Mucosa of gallbladder (tissue), 1 donor: ENCODE results near the gene FHDC1. TPM values are rescaled to one million over a fixed set of nuclear protein-coding genes. Genes with fewer than 3 reads are reported as not detected.
"Not testable (repeated sequence)": the region's sequence is repeated elsewhere in the genome, so short reads cannot be mapped to it uniquely, and the experiment has no call there.

Experiments
- DNase-seq: peaks from one replicate; pipeline ENCODE4 v3.0.0-alpha.2; 2020; ENCODE audit warnings: low spot score
- total RNA-seq: library from RNA; stranded (reverse); gene quantifications from one replicate; pipeline ENCODE4 v1.2.1, GENCODE V29; 2021
- donor health status: DM: no; HTN: no; CAD: no.

Gene FHDC1, protein sequence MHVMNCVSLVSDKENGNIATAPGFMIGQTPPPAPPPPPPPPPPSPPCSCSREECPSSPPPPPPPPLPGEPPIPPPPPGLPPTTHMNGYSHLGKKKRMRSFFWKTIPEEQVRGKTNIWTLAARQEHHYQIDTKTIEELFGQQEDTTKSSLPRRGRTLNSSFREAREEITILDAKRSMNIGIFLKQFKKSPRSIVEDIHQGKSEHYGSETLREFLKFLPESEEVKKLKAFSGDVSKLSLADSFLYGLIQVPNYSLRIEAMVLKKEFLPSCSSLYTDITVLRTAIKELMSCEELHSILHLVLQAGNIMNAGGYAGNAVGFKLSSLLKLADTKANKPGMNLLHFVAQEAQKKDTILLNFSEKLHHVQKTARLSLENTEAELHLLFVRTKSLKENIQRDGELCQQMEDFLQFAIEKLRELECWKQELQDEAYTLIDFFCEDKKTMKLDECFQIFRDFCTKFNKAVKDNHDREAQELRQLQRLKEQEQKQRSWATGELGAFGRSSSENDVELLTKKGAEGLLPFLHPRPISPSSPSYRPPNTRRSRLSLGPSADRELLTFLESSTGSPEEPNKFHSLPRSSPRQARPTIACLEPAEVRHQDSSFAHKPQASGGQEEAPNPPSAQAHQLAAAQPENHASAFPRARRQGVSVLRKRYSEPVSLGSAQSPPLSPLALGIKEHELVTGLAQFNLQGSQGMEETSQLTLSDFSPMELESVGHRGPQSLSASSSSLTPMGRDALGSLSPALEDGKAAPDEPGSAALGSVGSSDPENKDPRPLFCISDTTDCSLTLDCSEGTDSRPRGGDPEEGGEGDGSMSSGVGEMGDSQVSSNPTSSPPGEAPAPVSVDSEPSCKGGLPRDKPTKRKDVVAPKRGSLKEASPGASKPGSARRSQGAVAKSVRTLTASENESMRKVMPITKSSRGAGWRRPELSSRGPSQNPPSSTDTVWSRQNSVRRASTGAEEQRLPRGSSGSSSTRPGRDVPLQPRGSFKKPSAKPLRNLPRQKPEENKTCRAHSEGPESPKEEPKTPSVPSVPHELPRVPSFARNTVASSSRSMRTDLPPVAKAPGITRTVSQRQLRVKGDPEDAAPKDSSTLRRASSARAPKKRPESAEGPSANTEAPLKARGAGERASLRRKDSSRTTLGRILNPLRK
- total RNA-seq, result 23.6 TPM

DNA sequence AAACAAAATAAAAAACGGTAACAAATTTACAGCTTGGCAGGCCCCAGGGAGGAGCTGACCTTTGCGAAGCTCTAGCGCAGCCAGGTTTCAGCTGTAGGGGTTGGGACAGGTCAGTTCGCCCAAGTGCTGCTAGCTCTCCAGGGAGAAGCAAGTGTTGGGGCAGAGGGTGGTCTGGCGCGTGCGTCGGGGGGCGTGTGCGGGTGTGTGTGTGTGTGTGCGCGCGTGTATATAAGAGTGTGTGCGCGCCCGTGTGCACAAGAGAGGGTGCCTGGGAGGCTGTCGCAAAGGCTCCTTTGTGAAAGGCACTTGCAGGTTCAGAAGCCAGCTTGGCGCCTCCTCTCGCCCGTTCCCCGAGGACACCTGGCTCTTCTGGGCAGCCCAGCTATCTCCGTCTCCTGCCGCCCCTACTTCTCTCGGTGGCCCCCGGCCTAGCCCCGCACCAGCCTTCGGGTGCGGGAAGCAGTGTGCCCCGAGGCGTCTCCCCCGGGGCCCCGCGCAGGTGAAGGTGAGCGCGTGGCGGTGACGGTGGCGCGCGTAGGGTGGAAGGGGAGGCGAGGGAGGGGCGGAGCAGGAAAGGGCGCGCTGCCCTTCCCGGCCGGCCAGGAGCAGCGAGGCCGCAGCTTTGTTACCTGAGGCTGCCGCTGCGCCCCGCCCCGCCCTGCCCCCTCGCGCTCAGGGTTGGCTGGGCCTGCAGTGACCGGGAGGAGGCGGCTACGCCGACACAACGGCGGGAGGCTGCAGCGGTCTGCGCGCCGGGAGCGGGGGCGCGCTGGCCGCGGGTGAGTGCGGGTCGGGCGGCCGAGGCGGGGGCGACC lies at the start of gene FHDC1:
TSS of gene FHDC1 (plus strand) at position 693 of the 815 bp plus-strand sequence. CDS start 6,735 bp downstream, outside the sequence.
- peak; percentile 73 for DNase-seq

DNA sequence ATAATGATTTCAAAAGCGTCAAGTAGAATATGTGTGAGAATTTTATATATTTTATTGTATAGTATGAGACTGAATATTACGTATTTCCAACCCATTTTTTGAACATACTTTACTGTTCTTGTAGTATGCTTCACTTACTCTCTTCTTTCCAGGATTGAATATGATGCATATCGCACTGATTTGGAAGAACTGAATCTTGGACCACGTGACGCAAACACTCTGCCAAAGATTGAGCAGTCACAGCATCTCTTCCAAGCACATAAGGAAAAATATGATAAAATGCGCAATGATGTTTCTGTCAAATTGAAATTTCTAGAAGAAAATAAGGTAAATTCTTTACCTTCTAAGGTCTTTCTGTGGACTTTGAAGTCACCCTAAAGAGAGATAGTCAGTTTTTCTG lies 48.1 kb upstream of the FHDC1 start:
- no peak for DNase-seq

DNA sequence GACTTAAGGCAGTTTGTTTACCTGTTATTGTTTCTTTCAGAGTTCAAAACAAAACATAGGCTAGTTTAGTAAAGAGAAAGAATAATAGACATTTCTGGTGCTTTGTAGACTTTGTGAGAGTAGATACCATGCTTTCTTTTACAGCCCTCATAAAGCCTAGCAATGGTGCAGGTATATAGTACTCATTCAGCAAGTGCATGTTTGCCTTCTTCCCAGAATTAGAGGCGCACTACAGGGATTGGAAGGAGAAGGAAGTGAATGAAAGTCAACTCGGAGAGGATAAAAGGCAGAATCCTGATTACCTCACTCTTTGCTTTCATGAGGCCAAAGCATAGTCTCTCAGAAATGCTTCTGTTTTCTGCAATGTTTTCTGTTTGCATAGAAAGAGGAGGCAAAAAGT lies 43.1 kb upstream of the FHDC1 start:
- DNase-seq, result no peak

DNA sequence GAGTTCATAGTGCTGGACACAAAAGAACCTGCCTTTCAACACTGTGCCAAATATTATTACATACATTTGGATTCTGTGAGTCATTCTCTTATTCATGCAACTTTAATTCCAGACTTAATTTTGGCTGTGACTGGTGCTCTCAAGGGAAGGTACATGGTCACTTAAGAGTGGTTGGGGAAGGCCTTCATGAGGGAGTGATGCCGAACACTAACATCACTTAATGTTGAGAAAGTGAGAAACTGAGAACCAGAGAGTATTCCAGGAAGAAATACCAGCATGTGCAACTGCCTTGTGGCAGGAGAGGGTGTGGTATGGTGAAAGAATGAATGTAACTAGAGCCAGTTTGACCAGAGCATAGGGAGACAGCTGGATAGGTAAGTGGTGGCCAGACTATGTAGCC lies 41.5 kb upstream of the FHDC1 start:
- DNase-seq, result no peak

DNA sequence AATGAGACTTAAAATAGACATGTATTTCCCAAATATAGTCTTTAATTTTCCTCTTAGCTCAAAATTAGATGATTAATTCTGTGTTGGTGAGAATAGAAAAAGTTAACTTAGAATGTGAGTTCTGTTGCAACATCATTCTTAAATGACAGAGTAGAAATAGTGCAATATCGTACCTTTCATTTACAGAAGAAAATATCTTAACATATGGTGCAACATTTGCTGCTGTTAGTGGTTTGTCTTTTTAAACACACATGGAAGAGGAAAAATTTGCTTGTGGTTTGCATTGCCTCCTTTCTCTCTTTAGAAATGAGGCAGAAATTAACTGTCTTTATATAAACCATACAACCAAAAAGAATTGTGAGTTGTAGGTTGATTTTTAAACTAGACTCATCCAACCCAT lies 39.3 kb upstream of the FHDC1 start:
- no peak for DNase-seq

DNA sequence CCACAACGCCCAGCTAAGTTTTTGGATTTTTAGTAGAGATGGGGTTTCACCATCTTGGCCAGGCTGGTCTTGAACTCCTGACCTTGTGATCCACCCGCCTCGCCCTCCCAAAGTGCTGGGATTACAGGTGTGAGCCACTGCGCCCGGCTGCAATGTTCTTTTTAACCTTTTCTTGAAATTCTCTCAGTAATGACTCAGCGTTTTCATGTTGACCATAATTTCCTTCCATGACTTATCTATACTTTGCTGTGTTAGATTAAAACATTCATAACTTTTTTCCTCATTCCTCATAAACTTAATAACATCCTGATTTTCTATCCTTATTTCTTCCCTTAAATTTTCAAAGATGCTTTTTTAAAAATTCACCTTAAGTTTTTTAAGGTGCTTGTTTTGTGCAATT lies 38.0 kb upstream of the FHDC1 start:
- DNase-seq, result not testable (repeated sequence)

DNA sequence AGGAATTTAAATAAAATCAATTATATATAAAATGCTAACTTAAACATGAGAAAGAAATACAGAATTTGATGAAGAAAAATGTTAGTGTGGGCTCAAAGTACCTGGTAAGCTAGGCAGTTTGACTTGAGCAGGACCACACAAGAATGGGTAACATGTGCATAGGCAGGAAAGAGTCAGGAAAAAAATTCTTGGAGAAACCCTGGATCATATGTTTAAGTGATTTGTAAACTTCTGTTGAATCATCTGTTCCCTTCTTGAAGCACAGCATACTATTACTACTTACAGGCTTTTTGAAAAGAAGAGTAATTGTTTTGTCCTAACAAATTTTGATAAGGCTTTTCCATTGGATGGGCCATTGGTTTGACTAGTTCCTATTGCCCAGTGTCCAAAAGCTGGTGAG lies 37.5 kb upstream of the FHDC1 start:
- DNase-seq, result no peak

DNA sequence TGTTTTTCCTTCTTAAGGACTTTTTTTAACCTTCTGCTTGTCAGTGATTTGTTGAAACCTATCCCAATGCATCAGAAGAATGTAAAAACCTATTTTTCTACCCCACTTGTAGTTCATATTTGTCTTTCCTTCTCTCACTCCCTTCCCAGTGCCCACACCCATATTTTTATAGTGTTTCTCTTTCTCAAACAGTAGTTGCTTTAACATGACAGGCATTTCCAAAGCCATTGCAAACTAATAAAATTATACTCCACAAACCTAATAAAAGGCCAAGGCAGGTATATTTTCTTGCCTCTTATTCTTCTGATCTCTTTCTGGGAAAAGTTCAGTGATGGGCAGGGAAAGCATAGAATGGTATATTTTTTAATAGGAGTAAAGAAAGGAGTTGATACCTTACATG lies 35.7 kb upstream of the FHDC1 start:
- no peak for DNase-seq

DNA sequence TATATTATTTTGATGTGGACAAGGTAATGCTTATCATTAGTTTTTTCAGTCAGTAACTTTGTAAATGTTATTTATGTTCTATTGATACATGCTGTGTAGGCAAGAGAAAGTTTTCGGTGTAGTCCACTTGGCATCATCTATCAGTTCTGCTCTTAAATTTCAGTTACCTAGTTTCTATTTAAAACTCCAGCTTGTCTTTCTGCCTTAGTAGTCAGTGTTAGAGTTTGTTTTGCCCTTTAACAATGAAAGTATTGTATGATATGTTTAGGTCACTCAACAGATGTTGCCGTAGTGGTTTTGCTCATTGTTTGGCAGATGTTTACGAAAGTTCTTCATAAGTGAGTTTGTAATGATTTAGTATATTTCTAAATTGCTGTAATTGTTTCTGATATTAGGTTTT lies 34.9 kb upstream of the FHDC1 start:
- DNase-seq, result no peak

DNA sequence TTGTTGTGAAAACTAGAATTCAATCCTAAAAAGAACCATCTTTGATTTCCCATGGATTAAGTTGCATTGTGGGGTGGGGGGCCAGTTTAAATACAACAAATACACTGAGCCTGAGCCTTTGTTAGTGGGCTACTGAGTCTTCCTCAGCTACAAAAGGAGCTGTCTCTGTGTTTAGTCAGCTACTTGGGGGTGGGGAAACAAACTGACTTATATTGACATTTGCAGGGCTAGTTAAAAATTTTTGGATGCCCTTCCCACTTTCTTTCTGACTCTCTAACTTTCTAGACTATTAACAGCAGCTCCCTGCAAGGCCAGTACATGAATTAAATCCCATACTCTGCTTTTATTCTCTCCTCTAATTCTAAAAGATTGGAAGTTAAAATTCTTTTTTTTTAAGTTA lies 32.5 kb upstream of the FHDC1 start:
- DNase-seq, result no peak

DNA sequence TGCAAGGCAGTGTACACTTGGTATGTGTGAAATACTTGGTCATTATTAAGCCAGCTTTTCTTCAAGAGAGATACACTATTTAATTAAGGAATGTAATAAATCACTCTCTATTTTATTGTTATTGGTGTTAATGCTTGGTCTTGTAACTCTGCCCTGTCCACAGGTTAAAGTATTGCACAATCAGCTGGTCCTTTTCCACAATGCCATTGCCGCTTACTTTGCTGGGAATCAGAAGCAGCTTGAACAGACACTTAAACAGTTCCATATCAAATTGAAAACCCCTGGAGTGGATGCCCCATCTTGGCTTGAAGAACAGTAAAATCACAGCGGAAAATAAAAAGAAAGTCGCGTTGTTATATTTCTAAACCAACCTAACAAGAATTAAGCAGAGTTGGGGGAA lies 26.2 kb upstream of the FHDC1 start:
- no peak for DNase-seq

DNA sequence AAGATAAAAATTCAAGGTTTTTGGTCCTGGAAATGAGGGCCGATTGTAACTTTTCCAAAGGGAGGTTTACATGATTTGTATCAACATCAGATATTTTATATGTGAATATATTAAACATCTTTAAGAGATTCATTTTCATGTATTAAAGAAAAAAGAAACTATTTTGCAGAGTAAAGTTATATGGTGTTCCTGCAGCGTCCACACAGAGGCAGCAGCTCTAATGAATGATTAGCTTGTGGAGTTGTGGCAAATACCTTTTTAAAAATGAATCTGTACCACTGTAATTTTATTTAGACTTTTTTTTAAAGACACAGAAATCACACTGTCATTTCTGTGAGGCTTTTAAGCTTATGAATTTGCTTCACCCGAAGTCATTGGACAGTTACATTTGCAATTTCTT lies 25.6 kb upstream of the FHDC1 start:
- DNase-seq, result no peak

DNA sequence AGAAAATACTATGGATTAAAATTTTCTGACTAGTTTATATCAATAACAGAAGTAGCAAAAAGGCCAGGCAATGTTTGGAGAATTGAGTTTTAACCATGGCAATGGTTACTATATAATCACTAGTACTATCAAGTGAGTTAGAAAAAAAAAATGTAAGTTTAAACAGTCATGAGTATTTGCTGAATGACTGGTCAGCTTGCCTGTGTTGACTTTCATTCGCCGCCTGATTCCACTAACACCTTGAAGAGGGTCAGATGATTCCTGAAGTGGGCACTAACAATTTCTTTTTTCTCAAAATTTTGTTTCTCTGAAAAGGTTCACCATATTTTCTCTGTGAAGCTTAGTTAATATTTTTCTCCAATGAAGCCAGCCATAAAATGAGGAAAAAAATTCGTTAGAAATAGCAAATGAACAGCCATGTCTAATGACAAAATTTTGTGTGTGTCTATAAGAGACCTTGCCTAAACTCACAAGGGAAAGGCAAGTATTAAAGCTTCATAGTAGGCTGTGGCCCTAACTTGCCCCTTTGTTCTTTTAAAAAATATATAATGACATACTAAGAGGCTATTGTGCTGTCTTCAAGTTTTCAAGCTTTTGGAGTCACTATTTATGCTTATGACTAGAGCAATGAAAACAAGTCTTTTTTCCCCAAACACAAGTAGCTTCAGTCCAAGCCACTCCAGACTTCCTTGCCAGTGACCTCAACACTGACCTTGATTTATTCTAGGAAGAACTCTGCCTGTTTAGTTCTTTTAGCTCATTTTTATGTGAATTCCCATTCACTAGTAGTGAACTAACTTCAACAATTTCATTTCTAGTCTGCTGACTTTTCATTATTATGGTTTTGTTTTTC lies 18.4 kb upstream of the FHDC1 start:
- DNase-seq, result no peak

DNA sequence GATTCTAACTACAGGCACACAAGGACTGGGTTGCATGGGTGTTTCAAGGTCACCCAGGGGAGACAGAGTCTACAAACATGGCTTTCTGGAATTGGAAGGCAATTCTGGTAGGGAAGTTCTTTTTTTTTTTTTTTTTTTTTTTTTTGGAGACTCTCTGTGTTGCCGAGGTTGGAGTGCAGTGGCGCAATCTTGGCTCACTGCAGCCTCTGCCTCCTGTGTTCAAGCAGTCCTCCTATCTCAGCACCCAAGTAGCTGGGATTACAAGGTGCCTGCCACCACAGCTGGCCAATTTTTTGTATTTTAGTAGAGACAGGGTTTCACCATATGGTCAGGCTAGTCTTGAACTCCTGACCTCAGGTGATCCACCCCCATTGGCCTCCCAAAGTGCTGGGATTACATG lies 16.3 kb upstream of the FHDC1 start:
- no peak for DNase-seq

DNA sequence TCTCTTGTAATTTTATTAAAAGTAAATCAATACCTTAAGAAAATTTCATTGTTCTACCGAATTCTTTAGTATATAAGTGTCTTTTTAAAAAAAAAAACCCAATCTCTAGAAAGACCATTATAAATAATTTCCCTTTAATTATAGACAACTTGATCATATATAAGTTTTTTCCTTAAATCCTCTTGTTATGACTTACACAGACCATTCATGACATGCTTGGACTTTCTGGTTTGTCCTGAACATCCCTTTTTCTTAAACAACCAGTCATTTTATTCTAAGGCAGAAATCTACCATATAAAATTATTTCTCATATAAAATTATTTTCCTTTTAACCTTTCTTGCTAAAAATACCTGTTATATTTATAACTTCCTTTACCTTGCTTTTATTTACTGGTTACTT lies 15.4 kb upstream of the FHDC1 start:
- DNase-seq, result no peak

DNA sequence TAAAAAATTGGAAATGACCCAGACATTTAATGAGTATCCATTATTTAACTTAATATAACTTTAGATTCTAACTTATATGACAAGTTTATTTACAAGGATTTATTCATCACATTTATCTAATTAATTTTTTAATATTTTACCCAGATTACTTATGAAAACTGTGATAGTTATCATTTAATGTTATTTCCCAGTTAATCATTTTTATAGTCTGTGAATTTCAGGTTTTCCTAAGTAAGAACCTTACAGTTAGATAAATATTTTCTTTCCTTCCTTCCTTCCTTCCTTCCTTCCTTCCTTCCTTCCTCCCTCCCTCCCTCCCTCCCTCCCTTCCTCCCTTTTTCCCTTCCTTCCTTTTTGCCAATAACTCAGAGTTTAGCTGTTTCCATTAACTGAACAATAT lies 14.8 kb upstream of the FHDC1 start:
- no peak for DNase-seq

DNA sequence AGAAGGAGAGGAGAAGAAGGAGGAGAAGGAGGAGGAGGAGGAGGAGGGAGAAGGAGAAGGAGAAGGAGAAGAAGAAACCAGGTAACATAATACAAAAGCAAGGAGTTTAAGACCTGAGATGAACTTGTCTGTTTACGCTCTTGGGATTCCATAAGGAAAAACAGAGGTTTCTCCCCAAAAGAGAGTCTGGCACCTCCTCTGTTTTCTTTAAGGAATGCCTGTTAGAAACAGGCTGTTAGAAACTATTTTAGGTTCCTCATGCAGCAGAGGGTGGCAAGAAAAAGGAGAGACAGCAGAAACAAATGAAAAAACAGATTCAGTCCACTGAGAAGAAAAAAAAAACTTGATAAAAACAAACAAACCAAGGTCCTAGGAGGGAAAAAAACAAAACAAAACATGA lies 10.3 kb upstream of the FHDC1 start:
- DNase-seq, result no peak

DNA sequence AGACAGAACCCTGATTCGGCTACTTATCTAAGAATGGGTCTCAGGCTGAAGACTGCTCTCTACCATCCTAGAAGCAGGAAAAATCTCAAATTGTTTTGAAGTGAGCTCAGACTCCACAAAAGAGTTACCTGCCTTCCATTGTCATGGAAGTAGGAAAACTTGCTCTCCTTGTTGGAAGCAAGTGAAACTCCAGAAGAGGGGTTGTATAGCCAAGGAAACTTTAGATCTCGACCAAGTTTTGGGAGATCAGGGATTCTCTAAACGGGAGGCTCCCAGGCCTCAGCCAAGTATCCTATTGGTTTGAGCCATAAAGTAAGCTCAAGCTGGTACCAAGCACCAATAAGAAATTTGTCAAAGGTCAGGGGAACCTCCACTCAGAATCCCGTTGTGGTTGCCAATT lies 9.2 kb upstream of the FHDC1 start:
- no peak for DNase-seq

DNA sequence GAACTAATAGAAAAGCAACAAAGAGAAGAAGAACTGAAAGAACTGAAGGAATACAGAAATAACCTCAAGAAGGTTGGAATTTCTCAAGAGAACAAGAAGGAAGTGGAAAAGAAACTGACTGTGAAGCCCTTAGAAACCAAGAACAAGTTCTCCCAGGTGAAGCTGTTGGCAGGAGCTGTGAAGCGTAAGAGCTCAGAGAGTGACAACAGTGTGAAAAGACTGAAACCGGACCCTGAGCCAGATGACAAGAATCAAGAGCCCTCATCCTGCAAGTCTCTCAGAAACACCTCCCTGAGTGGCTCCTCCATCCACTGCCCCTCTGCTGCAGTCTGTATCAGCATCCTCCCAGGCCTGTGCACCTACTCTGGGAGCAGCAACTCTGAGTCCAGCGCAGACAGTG lies 8.4 kb upstream of the FHDC1 start:
- DNase-seq, result no peak

DNA sequence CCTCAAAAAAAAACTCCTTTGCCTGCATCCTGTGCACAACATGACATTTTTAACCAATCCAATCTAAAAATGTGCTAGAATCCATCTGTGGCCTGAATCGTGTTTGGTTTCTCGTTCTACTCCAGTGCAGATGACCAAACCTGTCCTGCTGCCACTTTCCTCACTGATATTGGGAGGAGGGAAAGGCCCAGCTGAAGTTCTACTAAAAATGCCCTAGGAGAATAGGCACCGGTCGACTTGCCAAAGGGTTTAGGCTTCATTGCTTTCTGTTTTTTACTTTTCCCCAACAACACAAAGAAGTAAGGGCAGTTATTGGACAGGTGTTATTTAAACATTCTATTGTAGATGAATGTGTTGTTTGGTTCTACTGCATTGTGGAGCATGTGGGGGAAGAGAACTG lies 7.8 kb upstream of the FHDC1 start:
- no peak for DNase-seq

DNA sequence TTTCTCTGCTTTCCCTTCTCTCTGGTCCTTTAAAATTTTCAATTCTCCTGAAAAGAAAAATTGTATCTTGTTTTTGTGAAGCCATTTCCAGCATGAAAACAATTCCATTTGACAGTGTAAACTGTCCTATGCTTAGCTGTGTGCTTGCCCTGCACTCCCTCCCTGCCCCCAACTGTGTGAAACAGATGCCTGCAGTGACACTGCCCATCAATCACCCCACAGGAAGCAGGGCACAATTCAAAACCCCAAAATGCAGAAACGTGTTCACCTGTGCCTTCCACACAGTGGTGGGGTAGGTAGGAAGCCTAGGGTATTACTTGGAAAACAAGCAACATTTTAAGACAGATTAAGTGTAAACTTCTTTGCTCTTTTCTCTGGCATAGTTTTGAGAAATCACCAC lies 6.2 kb upstream of the FHDC1 start:
- DNase-seq, result no peak
